ENCODE data around the gene SH3BP1. TPM values are rescaled to one million over a fixed set of nuclear protein-coding genes. Genes with fewer than 3 reads are reported as not detected.
"Not testable (repeated sequence)": the region's sequence is repeated elsewhere in the genome, so short reads cannot be mapped to it uniquely, and the experiment has no call there.

The SH3BP1 gene
- total RNA-seq, 1 experiment from 2014 or later: 6.1 TPM

DNA sequence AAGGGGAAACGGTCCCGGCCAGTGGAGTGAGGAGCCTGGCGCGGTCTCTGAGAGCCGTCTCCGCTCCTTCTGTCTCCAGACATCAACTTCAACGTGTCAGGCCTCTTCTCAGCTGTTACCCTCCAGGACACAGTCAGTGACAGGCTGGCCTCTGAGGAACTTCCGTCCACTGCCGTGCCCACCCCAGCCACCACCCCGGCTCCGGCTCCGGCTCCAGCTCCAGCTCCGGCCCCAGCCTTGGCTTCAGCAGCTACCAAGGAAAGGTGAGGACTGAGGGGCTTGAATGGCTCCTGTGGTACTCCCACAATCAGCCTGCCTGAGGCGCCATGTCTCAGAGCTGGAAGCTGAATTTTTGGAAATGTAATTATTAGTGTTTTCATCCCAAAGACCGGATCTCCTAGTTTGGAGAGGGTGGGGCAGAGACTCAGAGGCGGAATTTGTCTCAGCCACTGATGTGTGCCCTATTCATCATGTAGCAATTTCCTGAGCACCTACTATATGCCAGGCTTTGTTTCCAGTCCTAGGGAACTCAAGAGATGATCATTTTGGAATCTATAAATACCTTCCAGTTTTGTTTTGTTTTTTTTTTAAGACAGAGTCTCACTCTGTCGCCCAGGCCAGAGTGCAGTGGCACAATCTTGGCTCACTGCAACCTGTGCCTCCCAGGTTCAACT, 11.1 kb downstream of the SH3BP1 start:
- no peak overlapping the region for H3K4me3 ChIP-seq
- H3K27me3 ChIP-seq: no peaks in the 10 kb centered on the region
- H3K4me1 ChIP-seq: 0 out of 2 replicates have a peak, but pooled peaks cover 7% of the 10 kb centered on the region
- no peaks in the 10 kb centered on the region; the same call in 1 of the 2 replicates for H3K36me3 ChIP-seq
- no peak for DNase-seq
- no peaks in the 10 kb centered on the region for H3K9me3 ChIP-seq (replicated peaks)
- H3K27ac ChIP-seq: no peak overlapping the region

DNA sequence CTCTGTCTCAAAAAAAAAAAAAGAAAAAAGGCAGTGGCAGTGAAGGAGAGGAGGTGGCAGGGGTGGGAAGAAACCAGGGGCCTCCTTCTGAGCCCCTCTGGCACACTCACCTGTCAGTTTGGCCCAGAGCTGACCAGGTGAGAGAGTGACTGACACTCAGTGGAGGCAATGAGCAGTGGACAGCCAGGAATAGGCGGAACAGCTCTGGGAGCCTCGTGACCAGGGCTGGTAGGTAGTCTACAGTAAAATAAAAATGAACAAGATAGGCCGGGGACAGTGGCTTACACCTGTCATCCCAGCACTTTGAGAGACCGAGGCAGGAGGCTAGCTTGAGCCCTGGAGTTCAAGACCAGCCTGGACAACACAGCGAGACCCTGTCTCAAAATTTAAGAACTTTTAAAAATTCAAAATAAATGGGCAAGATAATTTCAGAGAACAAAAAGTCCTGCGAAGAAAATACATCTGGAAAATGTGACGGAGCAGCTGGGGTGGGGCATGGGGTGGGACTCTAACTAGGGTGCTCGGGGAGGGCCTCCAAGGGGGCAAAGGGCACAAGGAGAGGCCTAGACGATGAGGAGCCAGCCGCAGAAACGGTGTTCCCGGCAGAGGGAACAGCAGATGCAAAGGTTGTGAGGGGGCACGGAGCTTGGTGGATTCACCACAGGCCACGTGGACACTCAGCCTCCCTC, 15.2 kb downstream of the SH3BP1 start:
- Histone ChIP-seq H3K27ac (no peak overlapping the region), H3K4me3 (no peak overlapping the region), H3K4me1 (peaks cover 6% of the 10 kb centered on the region), H3K27me3 (no peaks in the 10 kb centered on the region), H3K9me3 (replicated peaks) (no peaks in the 10 kb centered on the region), H3K36me3 (no peaks in the 10 kb centered on the region; the same call in 1 of the 2 replicates)
- DNase-seq: no peak

DNA sequence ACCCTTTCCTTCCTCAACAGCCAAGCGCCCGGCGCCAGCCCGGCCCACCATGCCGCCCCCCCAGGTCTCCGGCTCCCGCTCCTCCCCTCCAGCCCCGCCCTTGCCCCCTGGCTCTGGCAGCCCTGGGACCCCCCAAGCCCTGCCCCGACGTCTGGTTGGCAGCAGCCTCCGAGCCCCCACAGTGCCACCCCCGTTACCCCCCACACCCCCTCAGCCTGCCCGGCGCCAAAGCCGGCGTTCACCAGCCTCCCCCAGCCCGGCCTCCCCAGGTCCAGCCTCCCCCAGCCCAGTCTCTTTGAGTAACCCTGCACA, 15.7 kb downstream of the SH3BP1 start:
- Histone ChIP-seq H3K27me3 (no peaks in the 10 kb centered on the region), H3K27ac (no peak overlapping the region), H3K4me3 (no peak overlapping the region), H3K4me1 (peaks cover 9% of the 10 kb centered on the region), H3K9me3 (replicated peaks) (no peaks in the 10 kb centered on the region), H3K36me3 (no peaks in the 10 kb centered on the region; the same call in 1 of the 2 replicates)
- DNase-seq: no peak

DNA sequence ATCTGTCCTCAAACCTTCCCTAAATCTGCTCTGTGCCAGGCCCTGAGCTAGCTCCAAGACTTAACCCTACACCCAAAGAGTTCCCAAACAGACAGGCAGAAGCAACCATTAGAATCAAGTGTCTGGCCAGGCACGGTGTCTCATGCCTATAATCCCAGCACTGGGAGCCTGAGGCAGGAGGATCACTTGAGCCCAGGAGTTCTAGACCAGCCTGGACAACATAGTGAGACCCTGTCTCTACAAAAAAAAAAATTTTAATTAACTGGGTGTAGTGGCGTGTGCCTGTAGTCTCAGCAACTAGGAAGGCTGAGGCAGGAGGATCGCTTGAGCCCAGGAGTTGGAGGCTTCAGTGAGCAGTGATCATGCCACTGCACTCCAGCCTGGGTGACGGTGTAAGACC, 17.1 kb downstream of the SH3BP1 start:
- not testable (repeated sequence) for H3K36me3 ChIP-seq; H3K9me3 ChIP-seq (replicated peaks); H3K4me3 ChIP-seq; H3K27ac ChIP-seq; H3K27me3 ChIP-seq; DNase-seq
- peaks cover 21% of the 10 kb centered on the region for H3K4me1 ChIP-seq

DNA sequence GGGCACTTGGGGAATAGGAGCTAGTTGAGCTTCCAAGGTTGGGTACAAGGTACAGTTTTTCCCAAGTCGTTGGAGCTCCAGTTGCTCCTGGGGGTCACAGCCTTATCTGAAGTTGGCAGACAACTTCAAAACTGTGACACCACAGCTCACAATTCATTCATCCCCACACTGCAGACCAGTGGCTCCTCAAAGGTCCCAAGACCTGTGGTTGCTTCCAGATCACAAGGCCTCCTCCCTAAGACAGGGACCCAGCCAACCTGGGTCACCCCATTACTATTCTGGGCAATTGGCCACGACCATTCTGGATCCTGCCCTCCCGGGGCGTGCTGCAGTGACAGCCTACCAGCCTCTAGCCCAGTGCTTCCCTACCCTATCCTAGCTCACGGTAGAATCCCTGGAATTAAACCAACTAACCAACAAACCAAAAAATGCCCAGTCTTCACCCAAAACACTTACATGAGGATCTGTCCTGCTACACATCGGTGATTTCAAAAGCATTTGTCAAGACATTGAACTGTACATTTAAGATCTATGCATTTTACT, 18.2 kb downstream of the SH3BP1 start:
- no peaks in the 10 kb centered on the region for H3K9me3 ChIP-seq (replicated peaks)
- peak in 1 of 2 experiments; percentile 40 for DNase-seq
- peak overlapping the region; percentile 68 for H3K4me3 ChIP-seq
- H3K4me1 ChIP-seq: peaks cover 28% of the 10 kb centered on the region
- no peaks in the 10 kb centered on the region for H3K36me3 ChIP-seq
- peak overlapping the region; percentile 34 for H3K27ac ChIP-seq
- H3K27me3 ChIP-seq: no peaks in the 10 kb centered on the region

DNA sequence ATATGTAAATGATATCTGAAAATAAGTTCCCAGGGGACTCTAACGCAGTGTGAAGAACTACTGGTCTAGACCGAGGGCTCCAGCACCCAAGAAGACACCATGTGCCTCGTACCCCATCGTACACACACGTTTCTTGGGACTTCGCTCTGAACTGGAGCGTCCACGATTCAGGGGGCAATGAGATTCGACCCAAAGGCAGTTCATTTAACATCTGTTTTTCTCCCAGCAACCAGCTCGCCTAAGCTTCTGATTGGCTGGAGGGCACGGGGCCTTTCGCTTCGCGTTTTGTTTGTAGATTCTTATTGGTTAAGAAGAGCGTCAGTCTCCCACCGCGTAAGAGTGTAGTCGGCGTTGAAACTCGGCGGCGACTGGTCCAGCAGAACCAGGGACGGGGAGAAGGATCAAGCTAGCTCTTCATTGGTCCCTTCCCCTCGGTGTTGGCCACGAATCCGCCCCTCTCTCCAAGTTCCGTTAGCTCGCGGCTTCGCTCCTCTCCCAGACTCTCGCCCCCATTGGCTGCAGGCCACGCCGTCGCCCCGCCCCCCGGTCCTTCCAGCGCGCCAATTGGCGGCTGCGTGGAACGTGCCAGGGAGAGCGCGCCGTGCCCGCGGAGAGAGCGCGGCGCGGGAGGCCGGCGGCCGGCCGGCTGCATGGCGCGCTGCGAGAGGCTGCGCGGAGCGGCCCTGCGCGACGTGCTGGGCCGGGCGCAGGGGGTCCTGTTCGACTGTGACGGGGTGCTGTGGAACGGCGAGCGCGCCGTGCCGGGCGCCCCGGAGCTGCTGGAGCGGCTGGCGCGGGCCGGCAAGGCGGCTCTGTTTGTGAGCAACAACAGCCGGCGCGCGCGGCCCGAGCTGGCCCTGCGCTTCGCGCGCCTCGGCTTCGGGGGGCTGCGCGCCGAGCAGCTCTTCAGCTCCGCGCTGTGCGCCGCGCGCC, 18.9 kb downstream of the SH3BP1 start, which contains the start of gene PDXP:
Gene PDXP (plus strand): TSS at position 591 of the 933 bp plus-strand sequence. CDS start 60 bp downstream, at position 651.
- peak within 1 kb of the TSS; percentile 68 for H3K4me3 ChIP-seq
- DNase-seq: peak; percentile 99
- peaks cover 28% of the 10 kb centered on the region for H3K4me1 ChIP-seq
- no peaks in the 10 kb centered on the region for H3K36me3 ChIP-seq
- peak within 1 kb of the TSS; percentile 34 for H3K27ac ChIP-seq
- H3K9me3 ChIP-seq (replicated peaks): no peaks in the 10 kb centered on the region
- H3K27me3 ChIP-seq: no peaks in the 10 kb centered on the region

DNA sequence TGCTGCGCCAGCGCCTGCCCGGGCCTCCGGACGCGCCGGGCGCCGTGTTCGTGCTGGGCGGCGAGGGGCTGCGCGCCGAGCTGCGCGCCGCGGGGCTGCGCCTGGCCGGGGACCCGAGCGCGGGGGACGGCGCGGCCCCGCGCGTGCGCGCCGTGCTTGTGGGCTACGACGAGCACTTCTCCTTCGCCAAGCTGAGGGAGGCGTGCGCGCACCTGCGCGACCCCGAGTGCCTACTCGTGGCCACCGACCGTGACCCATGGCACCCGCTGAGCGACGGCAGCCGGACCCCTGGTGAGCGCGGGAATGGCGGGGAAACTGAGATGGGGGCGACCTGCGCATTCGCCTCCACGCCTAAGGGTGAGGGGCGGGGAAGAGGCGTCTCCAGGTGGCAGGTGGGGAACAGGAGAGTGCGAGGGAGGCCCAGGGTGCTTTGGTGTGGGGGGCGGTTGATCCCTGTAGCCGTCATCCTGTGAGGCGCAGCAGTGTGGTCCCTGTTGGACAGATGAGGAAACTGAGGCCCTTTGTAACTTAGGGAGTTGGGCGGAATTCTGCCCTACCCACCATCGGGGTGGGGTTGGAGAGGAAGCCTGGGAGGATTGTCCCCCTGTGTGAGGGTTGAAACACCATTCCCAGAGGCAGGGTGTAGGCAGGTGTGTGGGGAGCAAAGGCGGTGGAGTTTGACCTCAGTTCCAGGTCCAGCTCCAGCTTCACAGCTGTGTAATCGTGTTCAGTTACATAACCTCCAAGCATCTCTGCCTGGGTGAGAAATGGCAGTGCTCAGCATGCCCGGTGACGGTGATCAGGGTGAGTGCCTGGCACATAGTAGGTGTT, 19.8 kb downstream of the SH3BP1 start:
- H3K27ac ChIP-seq: peak overlapping the region; percentile 6; the same call in 1 of the 2 replicates
- no peak for DNase-seq
- no peaks in the 10 kb centered on the region for H3K9me3 ChIP-seq (replicated peaks)
- peak overlapping the region; percentile 68 for H3K4me3 ChIP-seq
- no peaks in the 10 kb centered on the region for H3K36me3 ChIP-seq
- H3K4me1 ChIP-seq: peaks cover 28% of the 10 kb centered on the region
- H3K27me3 ChIP-seq: no peaks in the 10 kb centered on the region

DNA sequence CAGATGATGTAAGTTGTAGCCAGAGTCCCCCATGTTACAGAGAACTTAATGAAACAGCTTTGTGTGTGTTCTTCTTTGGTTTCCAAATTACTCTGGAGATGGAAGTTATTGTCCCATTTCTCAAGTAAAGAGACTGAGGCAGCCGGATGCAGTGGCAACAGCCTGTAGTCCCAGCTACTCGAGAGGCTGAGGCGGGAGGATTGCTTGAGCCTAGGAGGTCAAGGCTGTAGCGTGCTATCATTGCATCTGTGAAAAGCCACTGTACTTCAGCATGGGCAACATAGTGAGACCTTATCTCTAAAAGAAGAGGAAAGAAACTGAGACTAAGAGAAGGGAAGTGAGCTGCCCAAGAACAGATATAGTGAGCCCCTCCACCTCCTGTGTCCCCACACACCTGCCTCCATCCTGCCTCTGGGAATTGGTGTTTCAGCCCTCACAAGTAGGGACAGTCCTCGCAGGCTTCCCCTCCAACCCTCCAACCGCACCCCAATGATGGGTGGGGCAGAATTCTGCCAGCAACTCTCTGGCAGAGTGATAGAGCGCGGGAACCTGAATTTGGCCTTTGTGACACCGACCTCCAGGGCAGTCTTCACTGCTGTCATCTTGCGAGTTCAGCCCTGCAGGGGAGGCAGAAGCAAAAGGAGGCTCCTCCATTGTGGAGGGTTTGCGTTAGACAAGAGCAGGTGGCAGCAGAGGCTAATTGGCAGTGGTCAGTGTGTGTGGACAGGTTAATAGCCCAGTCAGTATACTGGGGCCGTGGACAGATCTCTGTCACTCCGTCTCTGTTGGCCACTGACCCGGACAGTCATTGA, 20.6 kb downstream of the SH3BP1 start:
- no peak for DNase-seq
- Histone ChIP-seq H3K27ac (no peak overlapping the region), H3K36me3 (peaks cover 3% of the 10 kb centered on the region; the same call in 1 of the 2 replicates), H3K9me3 (replicated peaks) (no peaks in the 10 kb centered on the region), H3K4me3 (peak overlapping the region; percentile 68), H3K4me1 (peaks cover 28% of the 10 kb centered on the region), H3K27me3 (no peaks in the 10 kb centered on the region)

DNA sequence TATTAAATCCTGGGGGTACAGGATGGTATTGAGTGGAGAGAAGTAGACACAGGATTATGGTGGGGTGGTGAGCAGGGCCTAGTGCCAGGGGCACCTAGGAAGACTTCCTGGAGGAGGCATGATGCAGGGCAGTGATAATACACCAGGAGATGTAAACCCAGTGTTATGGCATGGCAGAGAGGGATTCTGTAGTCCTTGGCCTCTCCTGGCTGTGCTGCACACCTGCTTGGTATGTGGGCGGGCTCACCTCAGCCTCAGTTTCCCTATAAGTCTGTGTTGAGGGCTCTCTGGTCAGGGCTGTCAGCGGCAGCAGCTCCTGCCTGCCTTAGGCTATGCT, 21.2 kb downstream of the SH3BP1 start:
- no peak for DNase-seq
- H3K4me1 ChIP-seq: peaks cover 28% of the 10 kb centered on the region
- H3K27me3 ChIP-seq: no peaks in the 10 kb centered on the region
- peak overlapping the region; percentile 80 for H3K27ac ChIP-seq
- H3K9me3 ChIP-seq (replicated peaks): no peaks in the 10 kb centered on the region
- H3K36me3 ChIP-seq: peaks cover 5% of the 10 kb centered on the region; the same call in 1 of the 2 replicates
- peak overlapping the region; percentile 17; the same call in 1 of the 2 replicates for H3K4me3 ChIP-seq

DNA sequence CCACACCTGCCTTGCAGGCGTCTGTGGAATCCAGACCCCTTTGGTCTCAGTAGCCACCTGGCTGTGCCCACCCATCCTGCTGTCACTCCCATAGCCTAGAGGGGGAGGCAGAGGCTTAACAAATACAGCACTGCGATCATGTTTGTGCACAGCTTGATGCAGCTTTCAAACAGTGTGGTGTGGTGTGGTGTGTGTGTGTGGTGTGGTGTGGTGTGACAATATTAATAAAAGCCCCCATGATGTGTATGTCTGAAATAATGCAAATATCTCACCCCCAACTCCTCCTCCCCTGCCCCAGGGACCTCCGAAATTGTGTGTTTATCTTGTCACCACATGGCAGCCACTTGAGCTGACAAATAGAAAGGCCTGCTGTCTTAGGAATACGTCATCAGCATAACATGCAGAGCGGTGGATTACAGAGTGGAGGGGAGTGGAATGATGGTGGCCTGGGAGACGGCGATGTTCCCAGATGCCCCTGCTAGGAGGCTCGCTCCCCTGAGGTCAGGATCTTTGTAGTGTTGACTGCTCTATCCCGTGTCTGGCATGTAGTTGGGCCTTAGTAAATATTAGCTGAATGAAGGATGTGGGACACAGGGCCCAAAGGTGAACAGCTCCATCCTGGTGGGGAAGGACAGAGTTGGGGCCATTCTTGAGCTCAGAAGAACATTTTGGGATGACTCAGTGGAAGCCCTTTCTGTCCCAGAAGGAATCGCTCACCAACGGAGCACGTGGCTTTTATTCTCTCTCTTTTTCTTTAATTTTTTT, 21.9 kb downstream of the SH3BP1 start:
- DNase-seq: peak; percentile 82 to 87
- Histone ChIP-seq H3K27ac (peak overlapping the region; percentile 80), H3K4me1 (peaks cover 28% of the 10 kb centered on the region), H3K4me3 (peak overlapping the region; percentile 17), H3K27me3 (no peaks in the 10 kb centered on the region), H3K9me3 (replicated peaks) (no peaks in the 10 kb centered on the region), H3K36me3 (peaks cover 12% of the 10 kb centered on the region)

DNA sequence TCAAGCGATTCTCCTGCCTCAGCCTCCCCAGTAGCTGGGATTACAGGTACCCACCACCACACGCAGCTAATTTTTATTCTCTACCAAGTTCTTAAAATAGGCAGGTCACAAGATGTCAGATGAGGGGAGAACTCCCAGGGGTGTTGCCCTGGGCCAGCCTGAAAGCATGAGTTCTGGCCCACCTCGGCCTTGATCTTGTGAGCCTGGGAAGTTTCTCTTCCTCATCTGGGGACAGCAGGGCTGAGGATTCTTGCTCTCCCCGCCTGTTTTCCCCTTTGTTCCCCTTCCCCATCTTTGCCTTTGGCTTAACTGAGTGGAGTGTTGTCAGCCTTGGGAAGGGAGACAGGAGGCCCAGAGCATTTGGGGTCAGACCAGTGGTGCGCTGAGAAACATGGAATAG, 22.6 kb downstream of the SH3BP1 start:
- Histone ChIP-seq H3K9me3 (replicated peaks) (no peaks in the 10 kb centered on the region), H3K27ac (peak overlapping the region; percentile 27; the same call in 1 of the 2 replicates), H3K27me3 (no peaks in the 10 kb centered on the region), H3K4me1 (peaks cover 30% of the 10 kb centered on the region), H3K36me3 (peaks cover 16% of the 10 kb centered on the region), H3K4me3 (no peak overlapping the region)
- DNase-seq: no peak

DNA sequence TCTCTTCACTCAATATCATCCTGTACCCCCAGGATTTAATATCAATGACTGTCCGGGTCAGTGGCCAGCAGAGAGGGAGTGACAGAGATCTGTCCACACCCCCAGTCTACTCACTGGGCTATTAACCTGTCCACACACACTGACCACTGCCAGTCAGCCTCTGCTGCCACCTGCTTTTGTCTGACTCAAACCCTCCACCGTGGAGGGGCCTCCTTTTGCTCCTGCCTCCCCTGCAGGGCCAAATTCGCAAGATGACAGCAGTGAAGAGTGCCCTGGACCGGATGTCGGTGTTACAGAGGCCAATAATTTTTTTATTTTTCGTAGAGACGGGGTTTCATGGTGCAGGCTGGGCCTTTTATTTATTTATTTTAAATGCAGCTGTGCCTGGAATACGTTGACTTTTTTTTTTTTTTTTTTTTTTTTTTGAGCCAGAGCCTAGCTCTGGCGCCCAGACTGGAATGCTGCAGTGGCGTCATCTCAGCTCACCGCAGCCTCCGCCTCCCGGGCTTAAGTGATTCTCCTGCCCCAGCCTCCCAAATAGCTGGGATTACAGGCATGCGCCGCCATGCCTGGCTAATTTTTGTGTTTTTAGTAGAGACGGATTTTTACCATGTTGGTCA, 24.2 kb downstream of the SH3BP1 start:
- H3K27me3 ChIP-seq: no peaks in the 10 kb centered on the region
- peaks cover 36% of the 10 kb centered on the region for H3K4me1 ChIP-seq
- H3K27ac ChIP-seq: no peak overlapping the region
- DNase-seq: no peak
- no peaks in the 10 kb centered on the region for H3K9me3 ChIP-seq (replicated peaks)
- H3K36me3 ChIP-seq: peaks cover 16% of the 10 kb centered on the region
- H3K4me3 ChIP-seq: no peak overlapping the region

Measured in SJCRH30 (cell line).